Measurements from ENCODE around the gene NHEJ1.

DNA sequence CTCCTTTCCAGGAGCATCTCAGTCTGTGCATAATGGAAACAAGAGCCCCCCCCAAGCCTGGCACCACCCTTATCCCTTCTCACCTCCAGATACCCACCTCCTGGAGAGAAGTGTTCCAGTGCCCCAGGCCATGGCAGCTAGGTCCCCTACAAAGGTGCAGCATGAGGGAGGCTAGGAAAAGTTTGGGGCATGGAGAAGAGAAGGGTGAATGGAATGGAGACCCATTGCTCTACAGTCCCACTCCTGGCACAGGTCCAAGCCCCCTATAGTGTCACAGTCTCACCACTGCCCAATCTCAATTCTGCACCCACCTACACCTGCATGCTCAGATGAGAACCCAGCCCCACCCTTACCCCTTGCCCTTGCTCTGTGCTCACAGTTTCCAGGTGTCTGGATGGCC is 8.3 kb upstream of the NHEJ1 start:
- TF ChIP-seq, protein P1, sequence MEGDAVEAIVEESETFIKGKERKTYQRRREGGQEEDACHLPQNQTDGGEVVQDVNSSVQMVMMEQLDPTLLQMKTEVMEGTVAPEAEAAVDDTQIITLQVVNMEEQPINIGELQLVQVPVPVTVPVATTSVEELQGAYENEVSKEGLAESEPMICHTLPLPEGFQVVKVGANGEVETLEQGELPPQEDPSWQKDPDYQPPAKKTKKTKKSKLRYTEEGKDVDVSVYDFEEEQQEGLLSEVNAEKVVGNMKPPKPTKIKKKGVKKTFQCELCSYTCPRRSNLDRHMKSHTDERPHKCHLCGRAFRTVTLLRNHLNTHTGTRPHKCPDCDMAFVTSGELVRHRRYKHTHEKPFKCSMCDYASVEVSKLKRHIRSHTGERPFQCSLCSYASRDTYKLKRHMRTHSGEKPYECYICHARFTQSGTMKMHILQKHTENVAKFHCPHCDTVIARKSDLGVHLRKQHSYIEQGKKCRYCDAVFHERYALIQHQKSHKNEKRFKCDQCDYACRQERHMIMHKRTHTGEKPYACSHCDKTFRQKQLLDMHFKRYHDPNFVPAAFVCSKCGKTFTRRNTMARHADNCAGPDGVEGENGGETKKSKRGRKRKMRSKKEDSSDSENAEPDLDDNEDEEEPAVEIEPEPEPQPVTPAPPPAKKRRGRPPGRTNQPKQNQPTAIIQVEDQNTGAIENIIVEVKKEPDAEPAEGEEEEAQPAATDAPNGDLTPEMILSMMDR (conservative IDR thresholded peaks at IDR 0.05; ENCODE audit: low read length), result no peak
- TF ChIP-seq EZH2phosphoT487 (IDR thresholded peaks at IDR 0.05; ENCODE audit: borderline replicate concordance, low read depth, low read length), result no peak
